Lower leg skin (tissue), 4 donors: ENCODE data around the gene ZNF518A. TPM values are rescaled to one million over a fixed set of nuclear protein-coding genes. Genes with fewer than 3 reads are reported as not detected.
"Not testable (repeated sequence)": the region's sequence is repeated elsewhere in the genome, so short reads cannot be mapped to it uniquely, and the experiment has no call there.

Experiments used
- DNase-seq, 2 donors: peaks; one replicate each; pipeline ENCODE4 v3.0.0-alpha.2; 2019; ENCODE audit warnings: low spot score in 2 of 2
- H3K4me3 ChIP-seq: fragments of 200-600 bp; sonication (generic); 2 replicates; pipeline ENCODE4 v1.5.1; 2017; ENCODE audit warnings: mild to moderate bottlenecking, low read depth; ENCODE audit not compliant: poor library complexity, severe bottlenecking
- POLR2A ChIP-seq, 2 donors: fragments of 450-650 bp; IDR thresholded peaks; one replicate each; pipeline ENCODE4 v1.6.1; 2016 to 2017; ENCODE audit warnings: antibody characterized with exemption in 2 of 2, mild to moderate bottlenecking in 1 of 2, moderate library complexity in 1 of 2
- WGBS, 2 donors: methylation state at CpG; one replicate each; pipeline ENCODE4 v1.1.5; 2018; 5-methylcytosine and 5-hydroxymethylcytosine counted together
- intact Hi-C: fragments of 100-400 bp; cut with DNase I; formaldehyde crosslinking; loops from one replicate; pipeline ENCODE4 v1.15.0; 2023; ENCODE audit warnings: low total_unique reads
- total RNA-seq, 4 donors: library from RNA; depleted of rRNA; stranded (reverse); fragments of >200 nt; gene quantifications; one replicate each; pipeline ENCODE4 v1.1.0, GENCODE V29; 2016
- TF ChIP-seq, protein P1 (sequence below), 3 donors: fragments of 450-650 bp; IDR thresholded peaks; one replicate each; pipeline ENCODE4 v1.5.1; 2016; ENCODE audit warnings: antibody characterized with exemption in 3 of 3, mild to moderate bottlenecking in 3 of 3, moderate library complexity in 2 of 3

The ZNF518A gene
- total RNA-seq, 4 donors from 2014 or later, result 6.7 to 12.1 (median 8.3) TPM

DNA sequence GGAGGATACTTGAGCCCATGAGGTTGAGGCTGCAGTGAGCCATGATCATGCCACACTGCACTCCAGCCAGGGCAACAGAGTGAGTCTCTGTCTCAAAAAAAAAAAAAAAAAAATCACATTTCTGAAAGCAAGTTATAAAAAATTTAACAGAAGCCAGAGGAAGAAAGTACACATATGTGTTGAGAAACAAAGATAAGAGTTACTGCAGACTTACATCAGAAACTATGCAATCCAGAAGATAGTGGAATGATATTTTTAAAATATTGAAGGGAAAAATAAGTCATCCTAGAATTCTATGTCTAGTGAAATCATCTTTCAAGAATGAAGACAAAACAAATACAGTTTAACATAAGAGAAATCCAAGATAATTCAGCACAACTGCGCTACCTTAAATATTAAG lies 46.9 kb downstream of the ZNF518A start:
- H3K4me3 ChIP-seq, result no peak overlapping the region
- TF ChIP-seq, protein P1, sequence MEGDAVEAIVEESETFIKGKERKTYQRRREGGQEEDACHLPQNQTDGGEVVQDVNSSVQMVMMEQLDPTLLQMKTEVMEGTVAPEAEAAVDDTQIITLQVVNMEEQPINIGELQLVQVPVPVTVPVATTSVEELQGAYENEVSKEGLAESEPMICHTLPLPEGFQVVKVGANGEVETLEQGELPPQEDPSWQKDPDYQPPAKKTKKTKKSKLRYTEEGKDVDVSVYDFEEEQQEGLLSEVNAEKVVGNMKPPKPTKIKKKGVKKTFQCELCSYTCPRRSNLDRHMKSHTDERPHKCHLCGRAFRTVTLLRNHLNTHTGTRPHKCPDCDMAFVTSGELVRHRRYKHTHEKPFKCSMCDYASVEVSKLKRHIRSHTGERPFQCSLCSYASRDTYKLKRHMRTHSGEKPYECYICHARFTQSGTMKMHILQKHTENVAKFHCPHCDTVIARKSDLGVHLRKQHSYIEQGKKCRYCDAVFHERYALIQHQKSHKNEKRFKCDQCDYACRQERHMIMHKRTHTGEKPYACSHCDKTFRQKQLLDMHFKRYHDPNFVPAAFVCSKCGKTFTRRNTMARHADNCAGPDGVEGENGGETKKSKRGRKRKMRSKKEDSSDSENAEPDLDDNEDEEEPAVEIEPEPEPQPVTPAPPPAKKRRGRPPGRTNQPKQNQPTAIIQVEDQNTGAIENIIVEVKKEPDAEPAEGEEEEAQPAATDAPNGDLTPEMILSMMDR (IDR thresholded peaks at IDR 0.05), result no peak
- TF ChIP-seq POLR2A (IDR thresholded peaks at IDR 0.05), result no peak
- no peak for DNase-seq
- 93 to 98% methylated on average over 1 of the region's 1 CpG for WGBS, 2 donors
- intact Hi-C loops, result no loop called here

DNA sequence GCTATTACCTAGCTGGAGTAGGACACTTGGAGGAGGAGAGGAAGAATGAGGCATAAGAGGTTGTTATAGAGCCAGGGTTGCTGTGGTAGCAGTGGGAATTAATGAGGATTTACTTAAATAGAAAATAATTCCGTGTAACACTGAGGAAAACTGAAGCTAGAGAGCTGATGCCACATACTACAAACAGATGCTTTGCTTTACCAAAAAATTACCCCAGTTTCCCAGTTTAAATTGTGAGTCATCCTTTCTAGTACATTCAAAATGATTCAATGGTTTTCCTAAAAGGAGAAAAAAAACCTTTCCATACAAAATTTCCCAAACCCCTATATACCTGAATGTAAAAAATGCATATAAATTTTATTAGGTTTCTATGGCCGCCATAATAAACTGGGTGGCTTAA lies 58.3 kb downstream of the ZNF518A start:
- intact Hi-C loops, result no loop called here
- no peak overlapping the region for H3K4me3 ChIP-seq
- DNase-seq, result no peak
- 80 to 85% methylated on average over 2 of the region's 2 CpGs for WGBS, 2 donors
- no peak for TF ChIP-seq POLR2A (IDR thresholded peaks at IDR 0.05)
- TF ChIP-seq, protein P1 (IDR thresholded peaks at IDR 0.05), result no peak

DNA sequence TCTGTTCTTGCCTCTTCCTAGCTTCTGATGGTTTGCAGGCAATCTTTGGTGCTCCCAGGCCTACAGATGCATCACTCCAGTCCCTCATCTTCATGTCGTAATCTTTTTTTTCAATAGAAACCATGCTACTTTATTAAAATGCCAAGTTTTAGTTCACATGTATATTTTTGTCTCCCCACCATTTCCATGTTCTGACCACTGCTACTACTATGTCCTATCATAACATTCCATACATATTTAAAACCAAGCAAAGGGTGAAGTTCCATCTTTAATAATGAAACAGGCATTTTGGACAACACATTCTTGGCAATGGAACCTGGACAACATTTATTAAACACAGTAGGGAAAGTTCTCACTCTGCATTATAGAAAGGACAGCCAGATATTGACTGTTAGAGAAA lies 58.8 kb downstream of the ZNF518A start:
- H3K4me3 ChIP-seq, result no peak overlapping the region
- DNase-seq, result no peak
- 78 to 92% methylated on average over 1 of the region's 1 CpG for WGBS, 2 donors
- TF ChIP-seq, protein P1 (IDR thresholded peaks at IDR 0.05), result no peak
- TF ChIP-seq POLR2A (IDR thresholded peaks at IDR 0.05), result no peak
- intact Hi-C loops, result no loop called here

DNA sequence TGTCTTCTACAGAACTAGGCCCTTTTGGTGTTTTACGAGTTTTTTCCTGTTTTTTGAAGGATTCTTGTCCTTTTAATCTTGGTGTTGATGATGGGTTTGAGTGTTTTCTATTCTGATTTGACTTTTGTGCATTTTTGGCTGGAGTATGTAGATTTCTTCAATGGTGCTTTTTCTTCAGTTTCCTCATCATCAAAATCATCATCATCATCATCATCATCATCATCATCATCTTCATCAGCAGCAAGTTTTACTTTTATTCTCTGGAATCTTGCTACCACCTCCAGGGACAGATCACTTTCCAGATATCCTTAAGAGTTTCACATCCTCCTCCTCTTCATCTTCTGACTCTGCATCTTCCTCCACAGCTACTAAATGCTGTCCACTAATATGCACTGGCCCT lies 59.4 kb downstream of the ZNF518A start:
- DNase-seq, intact Hi-C loops, H3K4me3 ChIP-seq: not testable (repeated sequence)
- 77 to 93% methylated on average over 1 of the region's 1 CpG for WGBS, 2 donors

DNA sequence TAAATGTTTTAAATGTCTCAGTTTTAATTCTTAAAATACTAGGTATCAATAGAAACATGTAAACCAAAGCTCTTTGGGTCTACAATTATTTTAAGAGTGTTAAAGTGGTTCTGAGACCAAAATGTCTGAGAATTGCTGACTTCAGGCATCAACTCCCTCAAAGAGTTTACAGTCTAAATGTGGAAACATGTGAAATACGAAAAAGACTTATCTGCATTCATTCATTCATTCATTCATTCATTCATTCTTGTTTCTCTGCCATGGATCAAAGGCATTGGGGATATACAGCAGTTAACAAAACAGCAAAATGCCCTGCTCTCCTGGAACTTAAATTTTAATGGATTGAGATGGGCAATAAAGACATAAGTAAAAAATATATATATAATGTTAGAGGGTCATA lies 71.4 kb downstream of the ZNF518A start:
- WGBS, 2 donors, result 72 to 80% methylated on average over 1 of the region's 1 CpG
- intact Hi-C loops, result no loop called here
- no peak overlapping the region for H3K4me3 ChIP-seq
- no peak for DNase-seq
- TF ChIP-seq, protein P1 (IDR thresholded peaks at IDR 0.05), result no peak
- TF ChIP-seq POLR2A (IDR thresholded peaks at IDR 0.05), result no peak

DNA sequence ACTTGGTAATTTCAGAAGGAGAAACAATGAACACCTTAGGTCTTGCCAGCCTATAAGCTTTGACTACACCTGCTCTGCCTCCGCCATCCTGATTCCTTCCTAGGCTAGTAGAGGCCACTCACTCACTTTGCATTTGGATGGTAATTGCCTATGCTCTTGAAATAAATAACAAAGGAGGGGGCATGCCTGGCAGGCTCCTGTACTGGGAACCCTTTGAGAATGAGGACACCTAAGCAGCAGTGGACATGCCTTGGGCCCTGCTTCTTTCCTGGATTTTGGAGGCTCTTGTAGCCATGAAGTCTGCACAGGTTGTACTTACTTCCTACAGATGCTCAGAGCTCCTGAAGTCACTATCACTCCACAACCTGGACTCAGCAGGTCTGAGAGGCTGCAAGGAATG lies 75.5 kb downstream of the ZNF518A start:
- no peak overlapping the region for H3K4me3 ChIP-seq
- TF ChIP-seq, protein P1 (IDR thresholded peaks at IDR 0.05), result no peak
- no peak for TF ChIP-seq POLR2A (IDR thresholded peaks at IDR 0.05)
- WGBS, 2 donors, result 96 to 100% methylated on average over 1 of the region's 1 CpG
- DNase-seq, result no peak
- intact Hi-C loops, result no loop called here
